Cardiac fibroblast (primary cell): ENCODE measurements around the gene PRKAR2B.

ENCODE experiments used
- DNase-seq, 2 donors: peaks; one replicate each; pipeline versions ENCODE4 v3.0.0 to v3.0.0-alpha.2; 2010; ENCODE audit warnings: low read depth in 2 of 2
- H3K4me3 ChIP-seq, 2 donors: replicated peaks in 1 of 2; 1 replicate in 1 of 2; 2 replicates in 1 of 2; pipeline ENCODE4 v1.5.1; 2011; ENCODE audit warnings: low read depth in 2 of 2, low read length in 2 of 2, mild to moderate bottlenecking in 2 of 2, moderate library complexity in 1 of 2
- CTCF ChIP-seq: IDR thresholded peaks from one replicate; pipeline ENCODE4 v1.5.1; 2011; ENCODE audit warnings: low read depth, mild to moderate bottlenecking, low read length, inconsistent platforms

Gene PRKAR2B

GRCh38 chr7:107147464-107148393 is 103.2 kb downstream of the PRKAR2B start:
- no peak overlapping the region for H3K4me3 ChIP-seq
- DNase-seq = peak; percentile 58 to 69
- peak; percentile 77 for TF ChIP-seq CTCF

- DNase-seq = no peak
- TF ChIP-seq CTCF = no peak
- H3K4me3 ChIP-seq = no peak overlapping the region
Observed at GRCh38 chr7:107148721-107149120, 104.2 kb downstream of the PRKAR2B start.

DNA sequence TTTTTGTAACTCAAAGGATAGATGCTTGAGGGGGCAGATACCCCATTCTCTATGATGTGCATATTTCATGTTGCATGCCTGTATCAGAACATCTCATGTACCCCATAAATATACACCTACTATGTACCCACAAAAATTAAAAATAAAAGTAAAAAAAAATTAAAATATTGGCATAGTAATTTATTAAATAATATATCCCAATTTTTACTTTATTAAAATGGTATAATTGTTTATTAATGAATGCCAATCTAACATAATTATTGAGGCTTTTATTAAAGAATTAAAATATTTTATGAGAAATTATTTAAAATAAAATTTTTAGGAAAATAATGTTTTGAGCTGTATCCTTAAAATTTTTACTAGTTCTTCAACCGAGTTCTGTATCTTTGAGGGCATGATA is 105.4 kb downstream of the PRKAR2B start:
- no peak overlapping the region for H3K4me3 ChIP-seq
- no peak for DNase-seq
- TF ChIP-seq CTCF = no peak

- TF ChIP-seq CTCF = peak; percentile 46
- no peak overlapping the region for H3K4me3 ChIP-seq
- DNase-seq = peak; percentile 85
Observed at GRCh38 chr7:107150375-107151073, 106.0 kb downstream of the PRKAR2B start.

- no peak for DNase-seq
- H3K4me3 ChIP-seq = no peak overlapping the region
- TF ChIP-seq CTCF = no peak
Observed at GRCh38 chr7:107151538-107151937, 107.0 kb downstream of the PRKAR2B start.

- no peak for TF ChIP-seq CTCF
- no peak overlapping the region for H3K4me3 ChIP-seq
- peak; percentile 41 to 51 for DNase-seq
Observed at GRCh38 chr7:107152011-107152410, 107.5 kb downstream of the PRKAR2B start.
